DOHH2 (cell line): ENCODE data around the gene HOXB8.

Source experiments
- H3F3A ChIP-seq: fragments of 200-600 bp; sonication (generic), shearing (Covaris generic); 2 replicates; pipeline ENCODE4 v1.6.0; 2016; ENCODE audit warnings: antibody characterized with exemption, mild to moderate bottlenecking; ENCODE audit not compliant: control insufficient read depth, insufficient read depth
- H3K27ac ChIP-seq: fragments of 200-600 bp; sonication (generic); 2 replicates; pipeline ENCODE4 v1.5.1; 2014; ENCODE audit warnings: low read depth, mild to moderate bottlenecking, low read length, moderate library complexity
- H3K27me3 ChIP-seq: fragments of 200-600 bp; sonication (generic); 2 replicates; pipeline ENCODE4 v1.6.1; 2014; ENCODE audit warnings: mild to moderate bottlenecking, low read length, mixed read lengths; ENCODE audit not compliant: control insufficient read depth
- H3K36me3 ChIP-seq: fragments of 200-600 bp; sonication (generic); 2 replicates; pipeline ENCODE4 v1.6.1; 2014; ENCODE audit warnings: mild to moderate bottlenecking, low read length, moderate library complexity, mixed read lengths; ENCODE audit not compliant: control insufficient read depth
- H3K4me1 ChIP-seq: fragments of 200-600 bp; sonication (generic); 2 replicates; pipeline ENCODE4 v1.6.1; 2014; ENCODE audit warnings: mild to moderate bottlenecking, low read length, mixed read lengths; ENCODE audit not compliant: control insufficient read depth
- H3K4me2 ChIP-seq: fragments of 200-600 bp; sonication (generic); 2 replicates; pipeline ENCODE4 v1.6.0; 2014; ENCODE audit warnings: mild to moderate bottlenecking, low read length, moderate library complexity
- H3K4me3 ChIP-seq: fragments of 200-600 bp; sonication (generic); 2 replicates; pipeline ENCODE4 v1.5.1; 2014; ENCODE audit warnings: mild to moderate bottlenecking, low read length, mixed read lengths
- H3K79me2 ChIP-seq: fragments of 200-600 bp; sonication (generic); 2 replicates; pipeline ENCODE4 v1.6.1; 2014; ENCODE audit warnings: mild to moderate bottlenecking, low read length, mixed read lengths; ENCODE audit not compliant: control insufficient read depth
- H3K9me2 ChIP-seq: fragments of 200-600 bp; sonication (generic); replicated peaks from 2 replicates; pipeline ENCODE4 v1.6.1; 2014; ENCODE audit warnings: mild to moderate bottlenecking, low read length, mixed read lengths; ENCODE audit not compliant: control insufficient read depth
- H3K9me3 ChIP-seq: fragments of 200-600 bp; sonication (generic); 2 replicates; pipeline ENCODE4 v1.6.1; 2014; ENCODE audit warnings: antibody characterized with exemption, low read length, mixed read lengths; ENCODE audit not compliant: control insufficient read depth, insufficient read depth
- H4K20me1 ChIP-seq: fragments of 200-600 bp; sonication (generic); 2 replicates; pipeline ENCODE4 v1.6.0; 2014; ENCODE audit warnings: low read depth, mild to moderate bottlenecking, antibody characterized with exemption, low read length, moderate library complexity; ENCODE audit not compliant: control insufficient read depth, insufficient read depth
- CTCF ChIP-seq: fragments of 200-600 bp; sonication (generic); IDR thresholded peaks from one replicate; pipeline ENCODE4 v1.5.1; 2014; ENCODE audit warnings: antibody characterized with exemption, mild to moderate bottlenecking, low read depth, low read length; ENCODE audit not compliant: poor library complexity, severe bottlenecking
- EZH2phosphoT487 ChIP-seq: fragments of 200-600 bp; sonication (generic); IDR thresholded peaks from 2 replicates; pipeline ENCODE4 v1.6.1; 2017; ENCODE audit warnings: borderline replicate concordance, mild to moderate bottlenecking, antibody characterized with exemption, low read length, moderate library complexity, mixed read lengths

The HOXB8 gene

GRCh38 chr17:48574505-48575065 lies 40.5 kb downstream of the HOXB8 start:
- H3K4me2 ChIP-seq, result no peak overlapping the region
- peaks cover 7% of the 10 kb centered on the region for H3K27me3 ChIP-seq
- no peak overlapping the region for H3K27ac ChIP-seq
- H3K4me3 ChIP-seq, result no peak overlapping the region
- H3K4me1 ChIP-seq, result peaks cover 17% of the 10 kb centered on the region
- TF ChIP-seq EZH2phosphoT487, result no peak
- no peak for TF ChIP-seq CTCF
- peaks cover 12% of the 10 kb centered on the region for H3K79me2 ChIP-seq
- no peaks in the 10 kb centered on the region for H3K9me3 ChIP-seq
- 0 out of 2 replicates have a peak, but pooled peaks cover 3% of the 10 kb centered on the region for H3F3A ChIP-seq
- peaks cover 4% of the 10 kb centered on the region; the same call in 1 of the 2 replicates for H3K36me3 ChIP-seq
- no peaks in the 10 kb centered on the region for H4K20me1 ChIP-seq
- H3K9me2 ChIP-seq, result no peaks in the 10 kb centered on the region

GRCh38 chr17:48571826-48572417 lies 43.2 kb downstream of the HOXB8 start:
- peaks cover 3% of the 10 kb centered on the region for H3K4me1 ChIP-seq
- no peak for TF ChIP-seq CTCF
- TF ChIP-seq EZH2phosphoT487, result no peak
- H3K4me3 ChIP-seq, result no peak overlapping the region
- H3K9me2 ChIP-seq, result no peaks in the 10 kb centered on the region
- H3K27me3 ChIP-seq, result no peaks in the 10 kb centered on the region
- no peak overlapping the region for H3K4me2 ChIP-seq
- no peaks in the 10 kb centered on the region for H3F3A ChIP-seq
- H3K36me3 ChIP-seq, result peaks cover 4% of the 10 kb centered on the region; the same call in 1 of the 2 replicates
- peaks cover 3% of the 10 kb centered on the region for H3K79me2 ChIP-seq
- H3K27ac ChIP-seq, result no peak overlapping the region
- H4K20me1 ChIP-seq, result no peaks in the 10 kb centered on the region
- H3K9me3 ChIP-seq, result no peaks in the 10 kb centered on the region

GRCh38 chr17:48571024-48571818 lies 43.9 kb downstream of the HOXB8 start:
- TF ChIP-seq CTCF, result no peak
- TF ChIP-seq EZH2phosphoT487, result no peak
- Histone ChIP-seq H4K20me1 (no peaks in the 10 kb centered on the region), H3F3A (no peaks in the 10 kb centered on the region)

More at GRCh38 chr17:48571024-48571818, 43.9 kb downstream of the HOXB8 start:
- peaks cover 4% of the 10 kb centered on the region; the same call in 1 of the 2 replicates for H3K36me3 ChIP-seq
- H3K27me3 ChIP-seq, result no peaks in the 10 kb centered on the region
- H3K4me1 ChIP-seq, result no peaks in the 10 kb centered on the region
- no peaks in the 10 kb centered on the region for H3K9me3 ChIP-seq
- H3K79me2 ChIP-seq, result no peaks in the 10 kb centered on the region
- no peak overlapping the region for H3K4me3 ChIP-seq
- H3K9me2 ChIP-seq, result no peaks in the 10 kb centered on the region
- H3K27ac ChIP-seq, result no peak overlapping the region
- H3K4me2 ChIP-seq, result no peak overlapping the region
